K562 (cell line): Measurements from ENCODE around the gene CCDC32. TPM values are rescaled to one million over a fixed set of nuclear protein-coding genes. Genes with fewer than 3 reads are reported as not detected.
A peak's percentile ranks its signal among the peaks of the same experiment; 100 is the strongest.

Experiments used
- CBX1 ChIP-seq: sonication (generic); IDR thresholded peaks from 2 replicates; pipeline ENCODE4 v1.6.1; 2016; ENCODE audit warnings: antibody characterized with exemption, low read depth, mild to moderate bottlenecking
- CSDE1 ChIP-seq, 2 experiments: fragments of 450-650 bp; IDR thresholded peaks; 2 replicates each; pipeline ENCODE4 v1.6.1; 2016; ENCODE audit warnings: mild to moderate bottlenecking in 1 of 2
- GATA2 ChIP-seq: sonication (generic); formaldehyde crosslinking; IDR thresholded peaks from 2 replicates; pipeline ENCODE4 v1.4.0; 2020; ENCODE audit warnings: mild to moderate bottlenecking, missing genetic modification reagents
- HDAC1 ChIP-seq, 2 experiments: fragments of 450-650 bp; IDR thresholded peaks; 2 replicates each; pipeline ENCODE4 v1.6.1; 2016 to 2017; ENCODE audit warnings: inconsistent platforms in 1 of 2, mild to moderate bottlenecking in 1 of 2, moderate library complexity in 1 of 2
- LCOR ChIP-seq: sonication (generic); formaldehyde crosslinking; IDR thresholded peaks from 2 replicates; pipeline ENCODE4 v1.8.0; 2022; ENCODE audit warnings: mild to moderate bottlenecking, missing genetic modification reagents
- NBN ChIP-seq: fragments of 450-650 bp; IDR thresholded peaks from 2 replicates; pipeline ENCODE4 v1.6.1; 2016; ENCODE audit warnings: low read depth, mild to moderate bottlenecking
- PHF8 ChIP-seq: fragments of 200-600 bp; sonication (generic); IDR thresholded peaks from 2 replicates; pipeline ENCODE4 v1.6.1; 2012; ENCODE audit warnings: mixed run types, mild to moderate bottlenecking, inconsistent platforms, low read length, moderate library complexity, borderline replicate concordance
- PURB ChIP-seq: sonication (generic); formaldehyde crosslinking; IDR thresholded peaks from 2 replicates; pipeline ENCODE4 v1.9.0; 2021; ENCODE audit warnings: low read depth, mild to moderate bottlenecking, missing genetic modification reagents
- SETDB1 ChIP-seq: IDR thresholded peaks from one replicate; pipeline ENCODE4 v1.6.1; 2012; ENCODE audit warnings: low read length, control low read depth, inconsistent platforms
- SUPT5H ChIP-seq: fragments of 450-650 bp; IDR thresholded peaks from 2 replicates; pipeline ENCODE4 v1.6.1; 2016
- TRIM24 ChIP-seq, 2 experiments: fragments of 450-650 bp; IDR thresholded peaks; 2 replicates each; pipeline ENCODE4 v1.6.1; 2016
- ZBTB1 ChIP-seq: sonication (generic); formaldehyde crosslinking; IDR thresholded peaks from 2 replicates; pipeline ENCODE4 v1.8.1; 2023; ENCODE audit warnings: missing genetic modification reagents, low read depth, mild to moderate bottlenecking, borderline replicate concordance
- ZBTB8A ChIP-seq: fragments of 450-650 bp; IDR thresholded peaks from 2 replicates; pipeline ENCODE4 v1.6.1; 2018; ENCODE audit warnings: mild to moderate bottlenecking, moderate library complexity; ENCODE audit not compliant: partially characterized antibody
- ZNF146 ChIP-seq: IDR thresholded peaks from one replicate; pipeline ENCODE4 v1.6.1; 2018; ENCODE audit warnings: missing compliant biosample characterization; ENCODE audit not compliant: unreplicated experiment
- ZNF23 ChIP-seq: fragments of 250-450 bp; sonication (Bioruptor Pico); IDR thresholded peaks from 2 replicates; pipeline ENCODE4 v1.4.0; 2020; ENCODE audit warnings: mild to moderate bottlenecking
- ZNF232 ChIP-seq: sonication (generic); formaldehyde crosslinking; IDR thresholded peaks from 2 replicates; pipeline ENCODE4 v1.8.0; 2022; ENCODE audit warnings: mild to moderate bottlenecking, missing genetic modification reagents
- ZNF584 ChIP-seq: fragments of 200-800 bp; sonication (Bioruptor generic); IDR thresholded peaks from 2 replicates; pipeline ENCODE4 v1.6.1; 2016; ENCODE audit warnings: low read depth, mild to moderate bottlenecking, missing genetic modification characterization, missing compliant biosample characterization
- polyA plus RNA-seq, 8 experiments: library from polyadenylated mRNA; depleted of rRNA in 4 of 8; stranded (reverse) in 5 of 8; unstranded in 3 of 8; fragments of >200 nt; fragmentation: Nextera tagmentation in 2 of 8; fragmentation: Illumina TruSeq in 1 of 8; extraction: Ambion mirVana in 2 of 8; extraction: Trizol in 1 of 8; gene quantifications; 2 replicates each; pipeline versions ENCODE4 v1.2.1 to v1.2.3, GENCODE V29; 2011 to 2014; ENCODE audit warnings: inconsistent platforms in 1 of 8, missing spikeins in 1 of 8
- total RNA-seq, 7 experiments: library from RNA; depleted of rRNA in 6 of 7; stranded (reverse); fragments of >200 nt in 6 of 7; fragmentation: Illumina TruSeq in 2 of 7; extraction: Trizol in 2 of 7; gene quantifications; 2 replicates each; pipeline versions ENCODE4 v1.2.1 to v1.2.3, GENCODE V29; 2011 to 2021; ENCODE audit warnings: low replicate concordance in 1 of 7
- TF ChIP-seq, protein P1 (sequence below): fragments of 250-450 bp; sonication (Bioruptor Pico); IDR thresholded peaks from 2 replicates; pipeline ENCODE4 v1.5.0; 2020; ENCODE audit warnings: mild to moderate bottlenecking
- TF ChIP-seq, protein P2 (sequence below): sonication (generic); formaldehyde crosslinking; IDR thresholded peaks from 2 replicates; pipeline ENCODE4 v1.8.1; 2022; ENCODE audit warnings: missing genetic modification reagents
- TF ChIP-seq, protein P3 (sequence below): fragments of 450-650 bp; IDR thresholded peaks from one replicate; pipeline ENCODE4 v1.6.1; 2018; ENCODE audit warnings: mild to moderate bottlenecking, moderate library complexity; ENCODE audit not compliant: partially characterized antibody

Gene CCDC32
- total and polyA plus RNA-seq, 9 of the 15 experiments (the other 6 are each of a cell fraction or from before 2014, with no cell fraction given): 22.2 to 94.8 (median 37.1) TPM

DNA sequence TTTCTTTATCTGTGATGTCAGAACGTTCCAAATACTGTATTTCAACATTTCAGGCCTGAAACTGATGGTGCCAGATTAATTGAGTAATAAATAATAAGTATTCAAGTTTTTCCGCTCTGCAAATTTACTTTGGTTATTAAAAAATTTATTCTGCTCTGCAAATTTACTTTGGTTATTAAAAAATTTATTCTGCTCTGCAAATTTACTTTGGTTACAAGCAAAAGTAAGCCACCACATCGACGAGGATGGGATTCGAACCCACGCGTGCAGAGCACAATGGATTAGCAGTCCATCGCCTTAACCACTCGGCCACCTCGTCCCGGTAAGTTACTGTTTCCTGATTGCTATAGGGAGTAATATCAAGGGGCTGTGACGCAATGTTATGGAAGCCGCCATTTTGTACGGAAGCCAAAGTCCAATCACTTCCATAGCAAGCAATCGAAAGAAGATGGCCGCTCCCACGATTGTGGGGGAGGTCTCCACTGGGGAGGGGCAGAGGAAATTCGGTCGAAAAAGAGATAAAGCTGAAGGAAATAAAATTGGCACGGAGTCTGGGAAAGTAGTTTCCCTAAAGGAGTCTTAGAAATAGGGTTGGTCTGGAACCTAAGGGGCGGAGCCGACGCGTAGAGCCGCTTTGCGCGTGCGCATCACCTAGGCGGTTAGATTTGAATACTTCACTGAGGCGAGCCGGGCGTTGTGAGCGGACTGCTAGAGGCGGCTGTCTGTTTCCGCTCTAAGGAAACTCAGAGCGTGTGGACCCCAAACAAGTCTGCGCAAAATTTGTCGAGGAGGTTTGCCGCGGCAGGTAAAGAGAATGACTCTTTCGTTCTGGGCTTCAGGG lies 29.0 kb upstream of the CCDC32 start, which contains the start of gene KNL1 (continued):
- TF ChIP-seq PHF8 (peak; percentile 78; the same call in 1 of the 2 replicates), ZBTB8A (peak; percentile 97), HDAC1 (IDR thresholded peaks at IDR 0.05) (peak; percentile 93 to 96), SUPT5H (peak; percentile 88), NBN (peak; percentile 93), PURB (CRISPR knock-in tag) (no peak), ZNF584 (peak; percentile 69; the same call in 1 of the 2 replicates), CSDE1 (IDR thresholded peaks at IDR 0.05) (peak; percentile 93 to 94), LCOR (CRISPR knock-in tag) (peak; percentile 92), SETDB1 (no peak), GATA2 (CRISPR knock-in tag) (no peak), CBX1 (no peak), ZBTB1 (no peak), ZNF23 (CRISPR knock-in tag) (no peak), ZNF232 (CRISPR knock-in tag) (no peak), ZNF146 (CRISPR knock-in tag) (no peak), TRIM24 (IDR thresholded peaks at IDR 0.05) (peak; percentile 6 to 77; a peak in 2 of 4 replicates)
- TF ChIP-seq, protein P1, sequence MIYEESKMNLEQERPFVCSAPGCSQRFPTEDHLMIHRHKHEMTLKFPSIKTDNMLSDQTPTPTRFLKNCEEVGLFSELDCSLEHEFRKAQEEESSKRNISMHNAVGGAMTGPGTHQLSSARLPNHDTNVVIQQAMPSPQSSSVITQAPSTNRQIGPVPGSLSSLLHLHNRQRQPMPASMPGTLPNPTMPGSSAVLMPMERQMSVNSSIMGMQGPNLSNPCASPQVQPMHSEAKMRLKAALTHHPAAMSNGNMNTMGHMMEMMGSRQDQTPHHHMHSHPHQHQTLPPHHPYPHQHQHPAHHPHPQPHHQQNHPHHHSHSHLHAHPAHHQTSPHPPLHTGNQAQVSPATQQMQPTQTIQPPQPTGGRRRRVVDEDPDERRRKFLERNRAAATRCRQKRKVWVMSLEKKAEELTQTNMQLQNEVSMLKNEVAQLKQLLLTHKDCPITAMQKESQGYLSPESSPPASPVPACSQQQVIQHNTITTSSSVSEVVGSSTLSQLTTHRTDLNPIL (CRISPR knock-in tag): no peak
- TF ChIP-seq, protein P2, sequence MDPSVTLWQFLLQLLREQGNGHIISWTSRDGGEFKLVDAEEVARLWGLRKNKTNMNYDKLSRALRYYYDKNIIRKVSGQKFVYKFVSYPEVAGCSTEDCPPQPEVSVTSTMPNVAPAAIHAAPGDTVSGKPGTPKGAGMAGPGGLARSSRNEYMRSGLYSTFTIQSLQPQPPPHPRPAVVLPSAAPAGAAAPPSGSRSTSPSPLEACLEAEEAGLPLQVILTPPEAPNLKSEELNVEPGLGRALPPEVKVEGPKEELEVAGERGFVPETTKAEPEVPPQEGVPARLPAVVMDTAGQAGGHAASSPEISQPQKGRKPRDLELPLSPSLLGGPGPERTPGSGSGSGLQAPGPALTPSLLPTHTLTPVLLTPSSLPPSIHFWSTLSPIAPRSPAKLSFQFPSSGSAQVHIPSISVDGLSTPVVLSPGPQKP (CRISPR knock-in tag): no peak
- TF ChIP-seq, protein P3, sequence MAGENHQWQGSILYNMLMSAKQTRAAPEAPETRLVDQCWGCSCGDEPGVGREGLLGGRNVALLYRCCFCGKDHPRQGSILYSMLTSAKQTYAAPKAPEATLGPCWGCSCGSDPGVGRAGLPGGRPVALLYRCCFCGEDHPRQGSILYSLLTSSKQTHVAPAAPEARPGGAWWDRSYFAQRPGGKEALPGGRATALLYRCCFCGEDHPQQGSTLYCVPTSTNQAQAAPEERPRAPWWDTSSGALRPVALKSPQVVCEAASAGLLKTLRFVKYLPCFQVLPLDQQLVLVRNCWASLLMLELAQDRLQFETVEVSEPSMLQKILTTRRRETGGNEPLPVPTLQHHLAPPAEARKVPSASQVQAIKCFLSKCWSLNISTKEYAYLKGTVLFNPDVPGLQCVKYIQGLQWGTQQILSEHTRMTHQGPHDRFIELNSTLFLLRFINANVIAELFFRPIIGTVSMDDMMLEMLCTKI: no peak
